Kidney epithelial cell (primary cell): Measurements from ENCODE around the gene SCNN1G. TPM values are rescaled to one million over a fixed set of nuclear protein-coding genes. Genes with fewer than 3 reads are reported as not detected.

Experiments used
- DNase-seq: peaks from one replicate; pipeline ENCODE4 v3.0.0-alpha.2; 2010; ENCODE audit warnings: low read depth
- H3K27me3 ChIP-seq: 2 replicates; pipeline ENCODE4 v1.6.0; 2011; ENCODE audit warnings: low read length; ENCODE audit not compliant: control insufficient read depth, insufficient read depth
- H3K36me3 ChIP-seq: 2 replicates; pipeline ENCODE4 v1.5.1; 2011; ENCODE audit warnings: low read length; ENCODE audit not compliant: control insufficient read depth, insufficient read depth
- H3K4me3 ChIP-seq: 2 replicates; pipeline ENCODE4 v1.5.1; 2011; ENCODE audit warnings: low read depth, mild to moderate bottlenecking, control low read depth, low read length
- CTCF ChIP-seq: IDR thresholded peaks from 2 replicates; pipeline ENCODE4 v1.5.1; 2011; ENCODE audit warnings: mild to moderate bottlenecking, moderate library complexity, low read length, control low read depth, inconsistent platforms; ENCODE audit not compliant: insufficient read depth, poor library complexity, severe bottlenecking
- total RNA-seq: library from RNA; depleted of rRNA; stranded (reverse); fragments of >200 nt; gene quantifications from 2 replicates; pipeline ENCODE4 v1.2.3, GENCODE V29; 2015

Gene SCNN1G
- total RNA-seq, 1 donor from 2014 or later: not detected

- Histone ChIP-seq H3K4me3 (no peak overlapping the region), H3K27me3 (no peaks in the 10 kb centered on the region), H3K36me3 (no peaks in the 10 kb centered on the region)
- DNase-seq: no peak
- TF ChIP-seq CTCF: no peak
Measured at GRCh38 chr16:23156946-23157460, 25.5 kb upstream of the SCNN1G start.

GRCh38 chr16:23158114-23158513 lies 24.4 kb upstream of the SCNN1G start:
- H3K27me3 ChIP-seq: no peaks in the 10 kb centered on the region
- no peak for DNase-seq
- no peak for TF ChIP-seq CTCF

GRCh38 chr16:23160082-23160481 lies 22.5 kb upstream of the SCNN1G start:
- TF ChIP-seq CTCF: no peak
- Histone ChIP-seq H3K27me3 (no peaks in the 10 kb centered on the region), H3K4me3 (no peak overlapping the region), H3K36me3 (no peaks in the 10 kb centered on the region)
- DNase-seq: no peak

More at GRCh38 chr16:23158114-23158513, 24.4 kb upstream of the SCNN1G start:
- no peak overlapping the region for H3K4me3 ChIP-seq
- no peaks in the 10 kb centered on the region for H3K36me3 ChIP-seq

GRCh38 chr16:23160574-23160973 lies 22.0 kb upstream of the SCNN1G start:
- Histone ChIP-seq H3K27me3 (no peaks in the 10 kb centered on the region), H3K4me3 (no peak overlapping the region), H3K36me3 (no peaks in the 10 kb centered on the region)
- no peak for DNase-seq
- no peak for TF ChIP-seq CTCF

- Histone ChIP-seq H3K27me3 (no peaks in the 10 kb centered on the region), H3K36me3 (no peaks in the 10 kb centered on the region), H3K4me3 (no peak overlapping the region)
- TF ChIP-seq CTCF: no peak
- no peak for DNase-seq
Measured at GRCh38 chr16:23163921-23164320, 18.6 kb upstream of the SCNN1G start.

- TF ChIP-seq CTCF: no peak
- H3K27me3 ChIP-seq: no peaks in the 10 kb centered on the region
- DNase-seq: no peak
- no peak overlapping the region for H3K4me3 ChIP-seq
- H3K36me3 ChIP-seq: no peaks in the 10 kb centered on the region
Measured at GRCh38 chr16:23164736-23165135, 17.8 kb upstream of the SCNN1G start.
